OCI-M1 (cell line): ENCODE measurements around the gene MOG.
"Not testable (repeated sequence)": the region's sequence is repeated elsewhere in the genome, so short reads cannot be mapped to it uniquely, and the experiment has no call there.

ENCODE experiments used
- DNase-seq: peaks from one replicate; lab custom pipeline; 2025; lab: John Stamatoyannopoulos, UW

Gene MOG

GRCh38 chr6:29641430-29642148, 15.3 kb upstream of the MOG start:
- peak; percentile 66 for DNase-seq

GRCh38 chr6:29647927-29648642, 8.8 kb upstream of the MOG start:
- peak; percentile 54 for DNase-seq

- peak; percentile 99 for DNase-seq
These were observed 6.9 kb upstream of the MOG start for GRCh38 chr6:29649701-29650673.

DNA sequence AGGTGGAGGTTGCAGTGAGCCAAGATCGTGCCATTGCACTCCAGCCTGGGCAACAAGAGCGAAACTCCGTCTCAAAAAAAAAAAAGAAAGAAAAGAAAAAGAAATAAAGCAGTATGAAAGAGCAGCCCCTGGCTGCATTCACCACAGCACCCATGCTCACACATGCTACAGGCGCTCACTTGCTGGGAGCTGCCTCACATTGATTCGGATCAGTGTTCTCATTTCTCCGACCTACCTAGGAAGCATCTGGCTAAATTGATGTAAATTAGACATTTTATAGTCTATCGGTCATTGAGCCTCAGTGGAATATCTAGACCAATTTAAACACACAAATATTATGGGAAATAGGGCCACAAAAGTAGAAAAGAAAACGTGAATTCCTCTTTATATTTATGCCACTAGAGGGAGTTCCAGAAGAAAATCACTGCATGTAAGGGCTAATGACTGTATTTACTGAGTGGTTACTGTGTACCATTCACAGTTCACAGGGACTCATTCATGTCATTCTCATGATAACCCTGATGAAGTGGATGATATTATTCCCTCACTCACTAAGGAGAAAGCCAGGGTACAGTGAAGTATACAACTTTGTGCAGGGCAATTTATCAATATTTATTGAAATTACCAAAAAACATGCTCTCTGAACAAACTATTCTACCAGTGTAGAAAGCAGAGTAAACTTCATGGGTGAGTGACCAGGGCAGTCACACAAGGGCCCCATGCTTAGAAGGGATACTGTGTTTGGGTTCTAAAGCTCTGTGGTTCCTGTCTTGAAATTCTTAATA, 5.3 kb upstream of the MOG start:
- DNase-seq, result peak; percentile 68

GRCh38 chr6:29652198-29652584, 4.7 kb upstream of the MOG start:
- DNase-seq, result no peak

- DNase-seq, result peak; percentile 76
These were observed 3.3 kb upstream of the MOG start for GRCh38 chr6:29653452-29654038.

DNA sequence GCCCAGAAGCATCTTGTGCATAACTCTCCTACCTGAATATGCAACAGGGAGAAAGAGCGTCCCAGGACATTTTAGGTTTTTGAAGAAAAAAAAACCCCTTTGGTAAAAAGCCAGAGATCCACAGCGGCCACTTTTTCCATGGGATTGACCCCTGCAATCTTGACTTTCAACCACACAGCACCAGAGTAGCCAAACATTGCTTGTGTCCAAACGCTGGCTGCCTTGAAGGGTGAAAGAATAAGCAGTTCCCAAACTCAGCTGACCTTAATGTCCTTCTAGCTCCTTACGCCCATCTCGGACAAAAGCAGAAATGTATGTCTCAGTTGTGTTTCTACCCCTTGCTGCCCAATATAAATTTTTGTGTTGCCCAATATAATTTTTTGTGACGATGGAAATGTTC, 1.2 kb upstream of the MOG start:
- DNase-seq, result no peak

DNA sequence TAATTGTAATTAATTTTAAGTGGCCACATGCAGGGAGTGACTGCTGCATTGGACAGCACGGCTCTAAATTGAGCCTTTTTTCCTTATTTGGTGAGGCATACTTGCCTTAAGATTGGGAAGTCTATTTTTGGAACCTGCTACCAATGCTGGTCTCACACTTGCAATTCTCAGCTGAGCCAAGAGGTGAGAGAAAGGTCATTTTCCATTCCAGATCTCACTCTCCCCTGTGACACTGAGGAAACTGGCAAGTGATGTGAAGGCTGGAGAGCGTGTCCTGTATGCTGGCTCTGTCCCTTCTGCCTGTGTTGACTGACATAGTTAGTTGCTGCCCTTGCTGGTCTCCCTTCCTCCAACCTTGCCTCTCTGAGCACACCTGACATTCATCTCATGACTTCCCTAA, 735 bp upstream of the MOG start:
- DNase-seq, result no peak

DNA sequence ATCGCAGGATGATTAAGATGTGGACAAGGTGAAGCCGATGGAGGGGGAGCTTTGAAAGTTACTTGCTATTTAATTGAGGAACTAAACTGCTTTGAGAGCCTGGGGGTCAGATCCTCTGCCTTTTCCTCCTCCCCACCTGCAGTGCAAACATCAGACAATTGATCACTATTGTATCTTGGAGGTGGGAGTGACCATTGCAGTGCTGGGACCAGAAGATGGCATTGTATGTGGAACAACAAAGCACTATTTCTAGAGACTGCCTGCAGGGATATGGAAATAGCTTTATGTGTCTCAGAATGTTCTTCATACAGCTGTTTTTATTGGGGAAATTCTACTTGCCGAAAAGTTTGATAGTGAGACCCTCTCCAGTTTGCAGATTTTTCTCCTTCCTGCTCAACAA, 4.2 kb downstream of the MOG start:
- no peak for DNase-seq

DNA sequence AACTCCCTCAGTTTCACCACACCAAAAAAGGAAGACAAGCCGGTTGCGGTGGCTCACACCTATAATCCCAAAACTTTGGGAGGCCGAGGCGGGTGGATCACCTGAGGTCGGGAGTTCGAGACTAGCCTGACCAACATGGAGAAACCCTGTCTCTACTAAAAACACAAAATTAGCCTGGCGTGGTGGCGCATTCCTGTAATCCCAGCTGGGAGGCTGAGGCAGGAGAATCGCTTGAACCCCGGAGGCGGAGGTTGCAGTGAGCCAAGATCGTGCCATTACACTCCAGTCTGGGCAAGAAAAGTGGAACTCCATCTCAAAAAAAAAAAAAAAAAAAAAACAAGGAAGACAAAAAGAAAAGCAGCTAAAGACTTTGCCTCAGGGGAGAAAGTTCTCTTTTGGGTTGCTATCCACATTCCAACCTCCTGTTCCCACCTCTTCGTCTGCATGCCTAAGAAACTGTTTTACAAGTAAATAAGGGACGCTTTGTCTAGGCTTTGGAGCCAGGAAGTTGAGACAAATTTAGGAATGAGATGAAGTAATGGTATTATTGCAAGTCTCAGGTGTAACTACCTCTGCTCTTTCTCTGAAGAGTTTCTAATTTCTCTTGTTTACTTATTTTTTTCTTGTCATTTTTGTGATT, 4.7 kb downstream of the MOG start:
- not testable (repeated sequence) for DNase-seq

DNA sequence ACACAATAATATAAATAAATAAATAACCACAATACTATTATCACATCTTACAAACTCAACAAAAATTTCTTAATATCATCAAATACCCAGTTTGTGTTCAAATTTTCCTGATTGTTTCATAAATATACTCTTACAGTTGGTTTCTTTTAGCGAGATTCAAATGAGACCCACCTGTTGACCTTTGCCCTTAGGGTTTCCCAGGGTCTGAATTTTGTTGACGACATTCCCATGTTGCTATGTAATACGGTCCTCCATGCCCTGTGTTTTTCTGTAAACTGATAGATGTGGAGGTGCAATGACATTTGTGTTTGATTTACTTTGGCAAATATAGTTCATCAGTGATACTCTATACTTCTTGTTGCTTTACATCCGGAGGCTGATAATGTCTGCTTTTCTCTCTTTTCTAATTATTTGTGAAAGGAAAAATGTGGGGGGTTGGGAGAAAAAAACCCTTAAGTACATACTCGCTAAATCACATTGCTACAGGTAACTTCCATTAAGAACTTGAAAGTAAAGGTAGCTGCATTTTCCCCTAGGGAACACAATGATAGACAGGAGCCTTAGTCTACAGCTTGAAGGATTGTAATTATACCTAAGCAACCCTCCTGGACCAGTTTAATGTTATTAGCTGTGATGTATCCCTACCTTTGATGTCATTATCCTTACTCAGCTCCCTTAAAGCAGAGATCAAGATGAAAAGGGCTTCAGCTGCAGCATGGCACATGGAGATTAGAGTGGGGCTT, 6.6 kb downstream of the MOG start:
- no peak for DNase-seq

- DNase-seq, result no peak
These were observed 9.3 kb downstream of the MOG start for GRCh38 chr6:29665942-29666825.

- DNase-seq, result no peak
These were observed 9.9 kb downstream of the MOG start for GRCh38 chr6:29666826-29667130.

GRCh38 chr6:29667158-29667557, 10.3 kb downstream of the MOG start:
- DNase-seq, result no peak

DNA sequence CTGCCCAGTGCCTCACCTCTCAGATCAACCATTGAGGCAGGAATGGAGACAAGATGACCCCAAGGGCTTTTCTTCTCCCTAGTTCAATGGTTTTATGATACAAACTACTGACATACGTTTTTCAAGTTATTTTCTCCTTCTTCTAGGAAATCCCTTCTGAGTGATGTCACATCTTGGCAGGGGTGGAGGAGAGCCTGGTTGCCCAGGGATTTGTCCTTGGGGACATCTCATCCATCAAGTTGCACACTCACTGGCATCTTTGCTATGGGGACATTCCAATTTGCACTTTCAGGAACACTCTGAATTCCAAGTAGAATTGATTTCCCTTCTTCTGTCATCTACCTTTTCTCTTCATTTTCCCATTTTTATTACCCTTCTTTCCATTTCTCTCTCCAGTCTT, 14.1 kb downstream of the MOG start:
- DNase-seq, result no peak

- not testable (repeated sequence) for DNase-seq
These were observed 15.2 kb downstream of the MOG start for GRCh38 chr6:29672116-29672515.

DNA sequence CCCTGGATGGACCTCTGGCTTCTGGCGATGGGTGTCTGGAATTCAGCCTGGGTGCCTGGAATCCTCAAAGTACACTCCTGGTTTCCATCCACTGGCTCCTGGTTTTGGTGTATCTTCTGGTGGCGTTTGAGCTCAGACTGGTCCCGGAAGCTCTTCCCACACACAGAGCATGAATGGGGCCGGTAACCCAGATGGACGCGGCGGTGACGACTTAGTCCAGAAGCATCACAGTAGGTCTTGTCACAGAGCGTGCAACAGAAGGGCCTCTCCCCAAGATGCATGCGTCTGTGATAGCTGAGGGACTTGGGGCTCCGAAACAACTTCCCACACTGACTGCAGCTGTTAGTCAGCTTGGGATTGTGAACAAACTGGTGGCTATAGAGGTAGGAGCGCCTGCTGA, 16.3 kb downstream of the MOG start:
- no peak for DNase-seq

DNA sequence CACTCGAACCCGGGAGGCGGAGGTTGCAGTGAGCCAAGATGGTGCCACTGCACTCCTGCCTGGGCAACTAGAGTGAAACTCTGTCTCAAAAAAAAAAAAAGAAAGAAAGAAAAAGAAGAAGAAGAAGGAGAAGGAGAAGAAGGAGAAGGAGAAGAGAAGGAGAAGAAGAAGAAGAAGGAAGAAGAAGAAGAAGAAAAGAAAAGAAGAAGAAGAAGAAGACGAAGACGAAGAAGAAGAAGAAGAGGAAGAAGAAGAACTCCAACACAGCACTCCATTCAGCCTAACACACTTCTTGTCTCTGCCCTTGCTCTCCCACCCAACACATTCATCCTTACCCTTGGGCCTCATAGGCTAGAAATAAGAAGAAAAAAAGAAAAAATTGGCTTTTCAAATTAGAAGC, 17.1 kb downstream of the MOG start:
- no peak for DNase-seq

DNA sequence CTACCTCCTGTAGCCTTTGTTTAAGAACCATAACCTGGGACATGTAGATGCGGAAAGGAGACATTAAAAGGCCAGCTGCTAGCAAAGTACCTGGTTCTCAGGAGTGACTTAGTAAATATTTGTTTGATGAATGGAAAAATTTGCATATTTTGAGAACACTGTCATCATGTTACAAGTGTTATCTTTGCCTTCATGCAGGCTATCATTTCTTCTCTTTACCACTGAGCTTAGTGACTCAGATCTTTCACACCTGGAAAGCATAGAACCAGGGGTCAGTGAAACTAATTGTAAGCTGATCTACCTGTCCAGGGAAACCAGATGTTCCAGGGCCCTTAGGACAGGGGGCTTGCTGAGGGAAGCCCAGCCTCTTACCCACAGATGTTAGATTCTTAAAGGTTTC, 18.7 kb downstream of the MOG start:
- no peak for DNase-seq
